GM12865 (cell line): ENCODE data around the gene FAM219B.
"Not testable (repeated sequence)": the region's sequence is repeated elsewhere in the genome, so short reads cannot be mapped to it uniquely, and the experiment has no call there.

Source experiments
- DNase-seq: peaks from one replicate; pipeline ENCODE4 v3.0.0; 2010; ENCODE audit warnings: low read depth
- H3K4me3 ChIP-seq: 2 replicates; pipeline ENCODE4 v1.5.1; 2011; ENCODE audit warnings: mild to moderate bottlenecking, low read depth, low read length, control low read depth
- TF ChIP-seq, protein P1 (sequence below): IDR thresholded peaks from 2 replicates; pipeline ENCODE4 v1.5.1; 2011; ENCODE audit warnings: low read length, control low read depth, low read depth, inconsistent platforms; ENCODE audit not compliant: insufficient read depth; ENCODE audit errors: missing control alignments

FAM219B gene

DNA sequence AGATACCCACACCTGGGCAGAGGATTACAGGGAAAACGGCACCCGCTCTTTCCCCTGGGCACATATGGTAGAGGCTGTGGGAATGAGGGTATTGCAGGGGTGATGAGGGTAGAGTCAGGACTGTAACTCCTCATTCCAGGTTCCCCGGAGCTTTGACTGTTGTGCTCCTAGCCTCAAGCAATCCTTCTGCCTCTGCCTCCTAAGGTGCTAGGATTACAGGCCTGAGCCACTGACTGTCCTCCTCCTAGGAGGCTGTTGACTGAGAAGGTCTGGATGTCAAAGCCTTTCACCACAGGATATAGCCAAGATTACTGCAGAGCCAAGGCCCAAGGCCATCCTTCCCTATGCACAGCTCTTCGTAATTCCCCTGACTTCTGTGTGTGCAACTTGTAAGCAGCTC, 17.9 kb downstream of the FAM219B start:
- TF ChIP-seq, protein P1, sequence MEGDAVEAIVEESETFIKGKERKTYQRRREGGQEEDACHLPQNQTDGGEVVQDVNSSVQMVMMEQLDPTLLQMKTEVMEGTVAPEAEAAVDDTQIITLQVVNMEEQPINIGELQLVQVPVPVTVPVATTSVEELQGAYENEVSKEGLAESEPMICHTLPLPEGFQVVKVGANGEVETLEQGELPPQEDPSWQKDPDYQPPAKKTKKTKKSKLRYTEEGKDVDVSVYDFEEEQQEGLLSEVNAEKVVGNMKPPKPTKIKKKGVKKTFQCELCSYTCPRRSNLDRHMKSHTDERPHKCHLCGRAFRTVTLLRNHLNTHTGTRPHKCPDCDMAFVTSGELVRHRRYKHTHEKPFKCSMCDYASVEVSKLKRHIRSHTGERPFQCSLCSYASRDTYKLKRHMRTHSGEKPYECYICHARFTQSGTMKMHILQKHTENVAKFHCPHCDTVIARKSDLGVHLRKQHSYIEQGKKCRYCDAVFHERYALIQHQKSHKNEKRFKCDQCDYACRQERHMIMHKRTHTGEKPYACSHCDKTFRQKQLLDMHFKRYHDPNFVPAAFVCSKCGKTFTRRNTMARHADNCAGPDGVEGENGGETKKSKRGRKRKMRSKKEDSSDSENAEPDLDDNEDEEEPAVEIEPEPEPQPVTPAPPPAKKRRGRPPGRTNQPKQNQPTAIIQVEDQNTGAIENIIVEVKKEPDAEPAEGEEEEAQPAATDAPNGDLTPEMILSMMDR: no peak
- no peak for DNase-seq
- H3K4me3 ChIP-seq: no peak overlapping the region

GRCh38 chr15:74887537-74888193, 19.0 kb downstream of the FAM219B start:
- not testable (repeated sequence) for H3K4me3 ChIP-seq, DNase-seq

DNA sequence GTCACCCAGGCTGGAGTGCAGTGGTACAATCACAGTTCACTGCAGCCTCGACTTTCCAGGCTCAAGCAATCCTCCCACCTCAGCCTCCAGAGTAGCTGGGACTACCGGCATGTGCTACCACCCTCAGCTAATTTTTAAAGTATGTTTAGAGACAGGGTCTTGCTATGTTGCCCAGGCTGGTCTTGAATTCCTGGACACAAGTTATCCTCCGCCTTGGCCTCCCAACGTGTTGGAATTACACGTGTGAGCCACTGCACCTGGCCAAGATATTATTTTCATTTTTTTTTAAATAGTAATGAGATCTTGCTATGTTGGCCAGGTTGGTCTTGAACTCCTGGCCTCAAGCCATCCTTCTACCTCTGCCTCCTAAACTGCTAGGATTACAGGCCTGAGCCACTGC, 21.2 kb downstream of the FAM219B start:
- no peak overlapping the region for H3K4me3 ChIP-seq
- no peak for DNase-seq
- TF ChIP-seq, protein P1: no peak

DNA sequence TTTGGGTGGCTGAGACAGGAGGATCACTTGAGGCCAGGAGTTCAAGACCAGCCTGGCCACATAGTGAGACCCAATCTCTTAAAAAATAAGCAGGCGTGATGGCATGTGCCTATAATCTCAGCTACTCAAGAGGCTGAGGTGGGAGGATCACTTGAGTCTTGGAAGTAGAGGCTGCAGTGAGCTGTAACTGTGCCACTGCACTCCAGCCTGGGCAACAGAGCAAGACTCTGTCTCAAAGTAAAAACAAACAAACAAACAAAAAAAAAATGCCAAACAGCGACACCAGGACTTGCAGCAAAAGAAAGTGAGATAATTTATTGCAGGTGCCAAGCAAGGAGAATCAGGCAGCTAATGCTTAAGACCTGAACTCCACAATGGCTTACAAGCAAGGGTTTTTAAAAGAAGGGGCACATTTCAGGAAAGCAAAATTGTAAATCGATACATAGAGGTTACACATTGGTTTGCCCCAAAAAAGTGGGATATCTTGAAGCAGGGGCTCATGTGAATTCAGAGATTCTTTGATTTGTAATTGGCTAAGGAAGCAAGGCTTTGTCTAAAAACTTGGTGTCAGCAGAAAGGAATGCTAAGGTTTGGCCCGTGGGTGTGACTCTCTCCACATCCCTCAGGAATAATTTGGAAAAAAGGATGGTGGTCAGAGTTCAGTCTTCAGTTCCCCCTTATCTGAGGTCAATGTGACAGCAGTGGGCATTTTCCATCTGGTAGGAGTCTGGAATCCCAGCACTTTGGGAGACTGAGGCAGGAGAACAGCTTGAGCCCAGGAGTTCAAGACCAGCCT, 22.0 kb downstream of the FAM219B start:
- DNase-seq: no peak
- TF ChIP-seq, protein P1: no peak

GRCh38 chr15:74882528-74882927, 24.1 kb downstream of the FAM219B start:
- TF ChIP-seq, protein P1: no peak
- H3K4me3 ChIP-seq: no peak overlapping the region
- DNase-seq: no peak

More for the DNA sequence above, 22.0 kb downstream of the FAM219B start:
- H3K4me3 ChIP-seq: no peak overlapping the region

GRCh38 chr15:74878273-74878672, 28.4 kb downstream of the FAM219B start:
- no peak overlapping the region for H3K4me3 ChIP-seq
- no peak for DNase-seq
- TF ChIP-seq, protein P1: no peak

GRCh38 chr15:74873756-74874424, 32.8 kb downstream of the FAM219B start:
- peak overlapping the region; percentile 99 for H3K4me3 ChIP-seq
- DNase-seq: peak; percentile 37
- TF ChIP-seq, protein P1: no peak
